Measurements from ENCODE around the gene DDX39A.
A peak's percentile ranks its signal among the peaks of the same experiment; 100 is the strongest.

The DDX39A gene

DNA sequence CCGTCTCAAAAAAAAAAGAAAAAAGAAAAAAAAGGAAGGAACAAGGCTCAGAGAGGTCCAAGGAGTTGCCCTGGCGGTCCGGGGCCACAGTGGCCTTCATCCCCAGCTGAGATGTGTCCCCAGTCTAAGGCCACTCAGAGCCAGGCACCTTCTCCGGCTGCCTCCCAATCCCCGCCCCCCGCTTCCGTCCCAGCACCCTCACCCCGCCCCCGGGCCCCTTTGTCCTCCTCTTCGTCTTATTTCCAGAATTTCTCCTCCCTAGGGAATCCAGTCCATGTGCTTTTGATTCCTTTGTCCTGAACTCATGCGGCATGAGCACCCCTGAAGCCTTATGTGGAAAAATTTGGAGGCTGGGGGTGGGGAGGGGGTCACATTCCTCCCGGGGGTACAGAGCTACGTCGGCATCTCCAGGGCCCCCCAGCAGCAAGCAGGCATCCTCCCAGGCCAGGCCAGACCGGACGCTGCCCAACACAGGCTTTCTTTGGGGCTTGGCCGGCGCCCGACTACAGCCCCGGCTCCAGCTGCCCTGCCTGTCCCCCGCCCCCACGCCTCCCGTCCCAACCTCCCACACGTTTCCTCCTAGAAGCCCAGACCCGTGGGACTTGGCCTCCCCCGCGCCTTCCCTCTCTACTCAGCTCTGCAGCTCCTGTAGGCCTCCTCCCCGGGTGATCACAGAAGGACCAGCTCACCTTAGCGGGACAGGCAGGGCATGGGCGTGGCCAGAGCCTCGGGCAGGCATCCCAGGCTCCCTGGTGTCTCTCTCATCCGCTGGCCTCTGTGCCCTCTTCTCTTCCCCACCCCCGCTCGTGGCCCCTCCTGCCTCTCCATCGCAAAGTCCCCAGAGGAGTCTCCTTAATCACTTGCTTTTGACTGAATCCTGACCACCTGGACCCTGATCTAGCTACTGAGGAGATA, 55.7 kb downstream of the DDX39A start:
- intact Hi-C loops (cut with DNase I; ENCODE audit: low total_unique reads): no loop called here
- peak; percentile 67 to 93 for DNase-seq
- Histone ChIP-seq H3K9me3 (no peaks in the 10 kb centered on the region), H3K27ac (peak overlapping the region; percentile 67 to 81), H3K4me3 (peak overlapping the region; percentile 31 to 35), H3K4me1 (peaks cover 0 to 38% (median 17%) of the 10 kb centered on the region in 4 donors), H3K36me3 (no peaks in the 10 kb centered on the region), H3K27me3 (no peaks in the 10 kb centered on the region)
- TF ChIP-seq, protein P1, sequence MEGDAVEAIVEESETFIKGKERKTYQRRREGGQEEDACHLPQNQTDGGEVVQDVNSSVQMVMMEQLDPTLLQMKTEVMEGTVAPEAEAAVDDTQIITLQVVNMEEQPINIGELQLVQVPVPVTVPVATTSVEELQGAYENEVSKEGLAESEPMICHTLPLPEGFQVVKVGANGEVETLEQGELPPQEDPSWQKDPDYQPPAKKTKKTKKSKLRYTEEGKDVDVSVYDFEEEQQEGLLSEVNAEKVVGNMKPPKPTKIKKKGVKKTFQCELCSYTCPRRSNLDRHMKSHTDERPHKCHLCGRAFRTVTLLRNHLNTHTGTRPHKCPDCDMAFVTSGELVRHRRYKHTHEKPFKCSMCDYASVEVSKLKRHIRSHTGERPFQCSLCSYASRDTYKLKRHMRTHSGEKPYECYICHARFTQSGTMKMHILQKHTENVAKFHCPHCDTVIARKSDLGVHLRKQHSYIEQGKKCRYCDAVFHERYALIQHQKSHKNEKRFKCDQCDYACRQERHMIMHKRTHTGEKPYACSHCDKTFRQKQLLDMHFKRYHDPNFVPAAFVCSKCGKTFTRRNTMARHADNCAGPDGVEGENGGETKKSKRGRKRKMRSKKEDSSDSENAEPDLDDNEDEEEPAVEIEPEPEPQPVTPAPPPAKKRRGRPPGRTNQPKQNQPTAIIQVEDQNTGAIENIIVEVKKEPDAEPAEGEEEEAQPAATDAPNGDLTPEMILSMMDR (IDR thresholded peaks at IDR 0.05): no peak

DNA sequence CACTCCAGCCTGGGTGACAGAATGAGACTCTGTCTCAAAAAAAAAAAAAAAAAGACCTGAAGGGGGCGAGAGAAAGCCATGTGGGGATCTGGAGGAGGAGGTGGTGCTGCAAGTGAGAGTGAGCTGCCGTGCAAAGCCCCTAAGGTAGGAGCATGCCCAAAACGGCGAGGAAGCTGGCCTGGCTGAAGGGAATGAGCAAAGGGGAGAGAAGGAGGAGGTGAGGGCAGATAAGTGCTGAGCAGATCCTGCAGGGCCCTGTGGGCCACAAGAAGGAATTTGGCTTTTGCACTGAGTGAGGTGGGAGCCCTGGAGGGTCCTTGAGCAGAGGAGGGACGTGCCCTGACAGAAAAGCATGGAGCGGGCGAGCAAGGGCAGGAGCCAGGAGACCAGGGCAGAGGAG, 57.3 kb downstream of the DDX39A start:
- intact Hi-C loops (cut with DNase I; ENCODE audit: low total_unique reads): loop anchor here (2.0 kb wide), 1 partner anchor 45 kb away; no protein-coding TSS in a partner anchor
- no peaks in the 10 kb centered on the region for H3K36me3 ChIP-seq
- no peaks in the 10 kb centered on the region for H3K27me3 ChIP-seq
- H3K27ac ChIP-seq: peak overlapping the region; percentile 67 to 81
- TF ChIP-seq, protein P1 (IDR thresholded peaks at IDR 0.05): peak in 1 of 2 experiments; percentile 42
- H3K9me3 ChIP-seq: no peaks in the 10 kb centered on the region
- H3K4me3 ChIP-seq: no peak overlapping the region
- peaks cover 0 to 38% (median 17%) of the 10 kb centered on the region in 4 donors for H3K4me1 ChIP-seq
- no peak for DNase-seq
